OCI-M2 (cell line): Measurements from ENCODE around the gene RAB7A.
"Not testable (repeated sequence)": the region's sequence is repeated elsewhere in the genome, so short reads cannot be mapped to it uniquely, and the experiment has no call there.

Source experiments
- DNase-seq: peaks from one replicate; lab custom pipeline; 2025; ENCODE audit not compliant: unreplicated experiment; lab: John Stamatoyannopoulos, UW

RAB7A gene

DNA sequence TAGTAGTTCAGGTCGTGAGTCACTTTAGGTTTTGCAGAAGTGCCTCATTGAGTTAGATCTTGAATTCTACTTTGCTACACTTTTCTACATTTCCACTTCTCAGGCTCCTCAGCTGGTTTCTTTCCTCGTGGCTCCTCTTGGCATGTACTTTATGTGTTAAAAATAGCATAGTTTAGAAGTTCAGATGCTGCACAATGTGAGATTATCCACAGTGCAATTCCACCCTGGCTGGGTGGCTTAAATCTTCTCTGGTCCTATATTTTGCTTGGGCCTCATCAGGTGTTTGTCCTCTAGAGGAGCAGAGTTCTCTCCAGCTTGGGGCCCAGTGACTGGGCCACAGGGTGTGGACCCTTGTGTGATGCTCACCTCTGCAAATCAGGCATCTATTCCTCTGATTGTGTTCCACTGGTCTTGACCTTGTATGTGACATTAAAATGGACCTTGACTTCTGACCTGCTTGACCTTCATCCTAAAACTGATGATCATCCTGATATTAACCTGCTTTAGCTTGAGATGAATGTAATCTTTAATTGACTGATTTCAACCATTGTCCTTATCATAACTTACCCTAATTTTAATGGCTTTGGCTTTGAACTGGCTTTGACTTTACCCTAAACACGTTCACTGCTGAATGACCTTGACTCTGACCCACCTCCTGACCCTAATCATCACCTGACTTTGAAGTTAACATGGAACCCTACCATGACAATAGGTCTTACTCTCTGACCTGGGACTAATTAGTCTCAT lies 89.5 kb downstream of the RAB7A start:
- no peak for DNase-seq

GRCh38 chr3:128818186-128818787 lies 92.3 kb downstream of the RAB7A start:
- DNase-seq, result no peak

DNA sequence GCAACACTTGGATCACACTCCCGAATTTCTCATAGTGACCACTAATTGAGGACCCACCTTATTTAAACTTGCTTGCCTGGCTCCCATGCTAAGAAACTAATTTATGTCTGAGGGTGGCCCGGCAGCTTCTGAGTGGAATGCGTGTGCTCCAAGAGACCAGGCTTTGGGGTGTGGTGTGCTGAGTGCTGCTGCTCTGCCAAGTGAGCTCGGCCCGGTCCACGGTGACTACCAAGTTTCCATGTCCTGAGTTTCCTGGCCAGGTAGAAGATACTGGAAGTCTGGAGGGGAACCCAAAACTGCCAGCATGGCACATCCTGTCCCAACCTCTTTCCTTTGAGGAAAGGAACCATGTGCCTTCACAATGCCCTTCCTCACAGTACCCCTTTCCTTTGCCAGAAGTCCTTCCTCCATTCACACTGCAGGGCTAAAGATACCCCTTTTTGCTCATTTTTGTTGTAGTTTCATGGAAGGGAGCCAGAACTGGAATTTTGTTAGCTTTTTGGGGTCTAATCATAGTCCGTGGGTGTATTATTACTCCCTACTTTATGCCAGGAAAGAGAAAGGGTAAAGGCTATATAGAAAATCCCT lies 94.4 kb downstream of the RAB7A start:
- no peak for DNase-seq

GRCh38 chr3:128823008-128823407 lies 97.0 kb downstream of the RAB7A start:
- no peak for DNase-seq

DNA sequence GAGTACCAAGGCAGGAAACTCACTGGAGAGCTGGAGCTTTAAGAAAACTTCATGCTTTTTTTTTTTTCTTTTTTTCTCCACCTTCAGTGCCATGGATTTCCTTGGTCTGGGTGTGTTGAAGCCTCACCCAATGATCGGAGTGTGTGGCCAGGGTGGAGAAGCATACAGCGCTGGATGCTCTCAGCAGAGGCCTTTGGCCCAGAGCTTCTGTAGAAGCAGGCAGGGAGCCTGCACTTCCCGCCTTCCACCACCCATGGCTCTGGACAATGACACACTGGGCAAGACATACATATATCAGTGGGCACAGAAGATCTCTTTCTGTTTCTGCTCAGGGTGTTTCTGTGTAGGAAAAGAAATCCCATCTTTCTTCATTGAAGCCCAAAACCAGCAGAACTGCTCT lies 97.6 kb downstream of the RAB7A start:
- no peak for DNase-seq

- DNase-seq, result no peak
Measured at GRCh38 chr3:128824132-128824850, 98.3 kb downstream of the RAB7A start.

DNA sequence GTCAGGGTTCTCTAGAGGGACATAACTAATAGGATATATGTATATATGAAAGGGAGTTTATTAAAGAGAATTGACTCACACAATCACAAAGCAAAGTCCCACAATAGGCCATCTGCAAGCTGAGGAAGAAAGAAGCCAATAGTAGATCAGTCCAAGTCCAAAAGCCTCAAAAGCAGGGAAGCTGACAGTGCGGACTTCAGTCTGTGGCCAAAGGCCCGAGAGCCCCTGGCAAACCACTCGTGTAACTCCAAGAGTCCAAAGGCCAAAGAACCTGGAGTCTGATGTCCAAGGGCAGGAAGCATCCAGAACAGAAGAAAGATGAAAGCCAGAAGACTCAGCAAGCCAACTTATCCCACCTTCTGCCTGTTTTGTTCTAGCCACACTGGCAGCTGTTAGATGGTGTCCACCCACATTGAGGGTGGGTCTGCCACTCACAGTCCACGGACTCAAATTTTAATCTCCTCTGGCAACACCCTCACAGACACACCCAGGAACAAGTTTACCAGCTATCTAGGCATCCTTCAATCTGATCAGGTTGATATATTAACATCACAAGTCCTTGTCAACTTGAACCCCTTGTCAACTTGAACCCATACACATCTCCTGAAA lies 99.2 kb downstream of the RAB7A start:
- DNase-seq, result no peak

- not testable (repeated sequence) for DNase-seq
Measured at GRCh38 chr3:128829087-128829486, 103.1 kb downstream of the RAB7A start.

DNA sequence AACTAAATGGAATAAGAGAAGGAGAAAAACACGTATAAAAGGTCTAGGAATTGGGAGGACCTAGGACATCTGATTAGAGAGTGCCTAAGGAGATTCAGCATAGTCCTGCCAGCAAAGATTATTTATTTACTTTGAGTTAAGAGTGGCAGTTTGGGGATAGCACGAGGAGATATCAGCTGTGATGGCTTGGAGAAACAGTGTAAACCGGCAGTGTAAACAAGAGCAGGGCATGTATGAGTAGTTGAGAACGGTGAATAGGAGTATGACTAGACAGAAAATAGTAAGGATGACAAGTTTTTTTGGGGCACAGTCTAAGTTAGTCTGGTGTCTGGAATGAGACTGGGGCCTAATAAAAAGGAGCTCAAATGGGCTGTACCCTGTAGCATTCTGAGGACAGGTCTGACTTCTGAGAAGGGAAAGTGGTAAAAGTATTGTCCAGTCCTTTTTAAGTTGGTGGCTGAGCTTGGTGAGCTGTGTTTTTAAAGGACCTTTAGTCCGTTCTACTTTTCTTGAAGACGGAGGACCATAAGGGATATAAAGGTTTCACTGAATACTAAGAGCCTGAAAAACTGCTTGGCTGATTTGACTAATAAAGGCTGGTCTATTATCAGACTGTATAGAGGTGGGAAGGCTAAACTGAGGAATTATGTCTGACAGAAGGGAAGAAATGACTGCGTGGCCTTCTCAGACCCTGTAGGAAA lies 104.1 kb downstream of the RAB7A start:
- not testable (repeated sequence) for DNase-seq

DNA sequence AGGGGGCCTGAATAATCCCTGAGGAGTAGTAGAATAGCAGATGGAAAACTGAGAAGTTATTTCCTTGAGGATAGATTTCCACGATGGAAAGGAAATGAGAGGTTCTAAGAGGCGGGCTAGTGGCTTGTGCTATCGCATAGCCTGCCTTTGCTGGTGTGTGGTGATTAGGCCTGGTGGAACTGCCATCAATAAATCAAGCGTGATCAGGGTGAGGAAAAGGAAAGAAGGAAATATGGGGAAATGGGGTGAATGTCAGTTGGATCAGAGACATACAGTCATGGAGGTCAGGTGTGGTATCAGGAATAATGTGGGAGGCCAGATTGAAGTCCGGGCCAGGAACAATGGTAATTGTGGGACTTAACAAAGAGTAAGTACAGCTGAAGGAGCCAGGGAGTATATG lies 104.8 kb downstream of the RAB7A start:
- DNase-seq, result not testable (repeated sequence)

- DNase-seq, result not testable (repeated sequence)
Measured at GRCh38 chr3:128832979-128833378, 107.0 kb downstream of the RAB7A start.

DNA sequence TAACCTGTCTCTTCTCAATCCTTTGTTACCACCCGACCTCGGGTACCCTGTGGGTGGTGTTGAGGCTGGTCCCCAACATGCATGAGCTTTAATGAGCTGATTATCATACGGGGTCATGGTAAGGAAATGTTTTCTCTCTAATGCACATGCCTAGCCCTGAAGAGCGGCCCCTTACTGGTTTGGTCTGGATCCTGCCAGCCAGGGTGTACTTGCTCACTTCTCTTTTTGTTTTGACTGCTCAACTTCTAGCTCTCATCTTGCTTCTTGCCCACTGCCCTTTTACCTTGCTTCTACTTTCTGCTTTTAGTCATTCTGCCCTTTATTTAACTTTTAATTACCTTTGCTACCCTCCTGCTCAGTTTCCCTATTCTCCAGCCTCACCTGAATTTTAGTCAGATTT lies 109.1 kb downstream of the RAB7A start:
- DNase-seq, result no peak

DNA sequence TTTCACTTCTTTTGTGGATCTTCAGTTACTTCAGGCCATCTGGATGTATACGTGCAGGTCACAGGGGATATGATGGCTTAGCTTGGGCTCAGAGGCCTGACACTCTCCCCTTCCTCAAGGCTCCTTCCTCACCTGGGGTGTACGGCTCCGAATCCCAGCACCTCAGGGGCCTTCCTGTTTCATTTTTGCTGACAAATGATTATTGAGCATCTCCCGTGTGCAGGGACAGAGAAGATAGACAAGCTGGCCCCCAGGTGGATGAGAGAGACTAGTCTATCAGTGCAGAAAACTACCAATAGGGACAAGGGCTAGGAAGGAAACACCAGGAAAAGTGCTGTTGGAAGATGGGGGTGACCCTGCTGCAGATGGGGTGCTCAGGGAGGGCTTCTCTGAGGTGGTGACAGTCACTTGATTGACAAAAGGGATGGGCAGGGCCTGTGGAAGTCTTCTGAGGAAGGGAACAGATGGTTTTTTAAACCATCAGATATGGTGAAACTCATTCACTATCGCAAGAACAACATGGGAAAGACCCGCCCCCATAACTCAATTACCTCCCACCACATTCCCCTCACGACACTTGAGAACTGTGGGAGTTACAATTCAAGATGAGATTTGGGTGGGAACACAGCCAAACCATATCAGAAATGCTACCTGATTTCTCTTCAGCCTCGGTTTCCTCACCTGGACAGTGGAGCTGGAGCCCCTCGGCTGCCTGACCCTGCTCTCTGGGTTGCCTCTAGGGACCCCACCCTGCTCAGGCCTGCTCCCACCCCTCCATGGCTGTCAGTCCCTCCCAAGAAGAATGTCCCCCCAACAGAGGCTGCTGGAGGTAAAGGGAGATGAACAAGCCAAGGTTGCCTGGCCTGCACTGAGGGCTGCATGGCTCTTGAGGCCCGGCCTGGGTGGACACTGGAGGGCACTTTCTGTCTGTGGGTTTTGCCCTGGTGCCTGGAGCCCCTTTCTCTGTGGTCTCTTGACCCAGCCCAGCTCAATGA lies 116.2 kb downstream of the RAB7A start:
- DNase-seq, result no peak

- DNase-seq, result no peak
Measured at GRCh38 chr3:128844502-128844901, 118.5 kb downstream of the RAB7A start.

DNA sequence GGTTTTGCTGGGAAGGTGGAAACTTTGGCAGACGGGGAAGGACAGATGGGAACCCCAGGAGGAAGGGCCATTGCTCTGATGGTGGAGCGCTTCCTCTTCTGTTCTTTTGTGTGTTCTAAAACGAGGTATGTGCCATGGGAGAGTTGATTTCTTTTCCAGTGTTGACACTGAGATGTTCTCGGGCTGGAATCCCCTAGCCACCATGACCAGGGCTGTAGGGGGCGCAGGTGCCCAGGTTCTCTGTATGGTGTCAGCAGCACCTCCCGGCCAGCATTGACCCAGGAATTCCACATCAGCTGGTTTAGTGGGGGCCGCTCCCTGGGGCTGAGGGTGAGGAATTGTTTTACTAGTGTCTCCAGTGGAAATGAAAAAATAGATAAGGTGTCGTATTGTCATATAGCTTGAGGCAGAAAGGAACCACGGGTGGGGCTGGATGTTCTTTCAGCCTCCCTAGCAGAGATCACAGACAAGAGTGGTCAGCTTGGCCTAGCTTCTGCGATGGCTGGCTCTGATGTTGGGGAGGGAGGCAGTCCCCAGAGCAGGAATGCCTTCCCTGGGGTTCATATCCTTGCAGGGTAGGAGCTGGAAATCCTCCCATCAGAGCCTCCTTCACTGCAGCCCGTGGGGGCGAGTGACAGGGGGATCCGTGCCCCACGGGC lies 119.3 kb downstream of the RAB7A start:
- DNase-seq, result no peak

GRCh38 chr3:128845778-128846485 lies 119.9 kb downstream of the RAB7A start:
- DNase-seq, result peak; percentile 22

- no peak for DNase-seq
Measured at GRCh38 chr3:128846486-128846891, 120.5 kb downstream of the RAB7A start.

- DNase-seq, result no peak
Measured at GRCh38 chr3:128847666-128848370, 121.8 kb downstream of the RAB7A start.
